Measurements from ENCODE around the gene FOXK1. TPM values are rescaled to one million over a fixed set of nuclear protein-coding genes. Genes with fewer than 3 reads are reported as not detected.

FOXK1 gene
- total RNA-seq, 5 donors from 2014 or later (not counting 1 experiment from before 2014, with no cell fraction given), result 63.9 to 79.7 (median 74.2) TPM

GRCh38 chr7:4766666-4767519, 84.8 kb downstream of the FOXK1 start:
- no peak overlapping the region for H3K27ac Mint-ChIP-seq
- H3K9me3 Mint-ChIP-seq, result no peaks in the 10 kb centered on the region
- no peak for ATAC-seq (replicated peaks in 1 of 4)

GRCh38 chr7:4768597-4769569, 86.8 kb downstream of the FOXK1 start:
- WGBS (ENCODE audit: insufficient coverage), result 98% methylated on average over 16 of the region's 27 CpGs
- Mint-ChIP-seq H3K4me1 (peaks cover 9 to 12% (median 11%) of the 10 kb centered on the region in 3 donors), H3K36me3 (no peaks in the 10 kb centered on the region), H3K27ac (no peak overlapping the region), H3K27me3 (no peaks in the 10 kb centered on the region), H3K9me3 (no peaks in the 10 kb centered on the region), H3K4me3 (no peak overlapping the region)
- Histone ChIP-seq H3K36me3 (ENCODE audit: control insufficient read depth in 2 of 2, extremely low read depth in 1 of 2, insufficient read depth in 1 of 2, low read length in 1 of 2) (peaks cover 9 to 12% of the 10 kb centered on the region in 2 donors), H3K9me3 (no peaks in the 10 kb centered on the region), H3K4me3 (ENCODE audit: control insufficient read depth in 1 of 2, extremely low read depth in 1 of 2, low read length in 1 of 2) (no peak overlapping the region), H3K27ac (ENCODE audit: low read length) (no peak overlapping the region), H3K4me1 (ENCODE audit: control insufficient read depth in 1 of 2, extremely low read depth in 1 of 2, insufficient read depth in 2 of 2, low read length in 2 of 2) (no peaks in the 10 kb centered on the region), H3K27me3 (replicated peaks in 1 of 2; ENCODE audit: control insufficient read depth in 2 of 2, extremely low read depth in 1 of 2, insufficient read depth in 2 of 2, low read length in 1 of 2) (no peaks in the 10 kb centered on the region)
- ATAC-seq (replicated peaks in 1 of 4) (no peak), DNase-seq (no peak)
- ChIA-PET POLR2A (no interaction called here), CTCF (no interaction called here)

More at GRCh38 chr7:4766666-4767519, 84.8 kb downstream of the FOXK1 start:
- H3K27ac ChIP-seq (ENCODE audit: low read length), result no peak overlapping the region
- no peaks in the 10 kb centered on the region for H3K4me1 ChIP-seq (ENCODE audit: control insufficient read depth in 1 of 2, extremely low read depth in 1 of 2, insufficient read depth in 2 of 2, low read length in 2 of 2)
- Mint-ChIP-seq H3K27me3 (no peaks in the 10 kb centered on the region), H3K36me3 (peaks cover 6% of the 10 kb centered on the region), H3K4me3 (no peak overlapping the region), H3K4me1 (peaks cover 5 to 7% (median 6%) of the 10 kb centered on the region in 3 donors)
- CTCF ChIA-PET, result no interaction called here
- no peaks in the 10 kb centered on the region for H3K9me3 ChIP-seq
- no peaks in the 10 kb centered on the region for H3K27me3 ChIP-seq (replicated peaks in 1 of 2; ENCODE audit: control insufficient read depth in 2 of 2, extremely low read depth in 1 of 2, insufficient read depth in 2 of 2, low read length in 1 of 2)
- H3K36me3 ChIP-seq (ENCODE audit: control insufficient read depth in 2 of 2, extremely low read depth in 1 of 2, insufficient read depth in 1 of 2, low read length in 1 of 2), result peaks cover 28 to 29% of the 10 kb centered on the region in 2 donors
- 96% methylated on average over 29 of the region's 37 CpGs for WGBS (ENCODE audit: insufficient coverage)
- DNase-seq, result no peak
- no peak overlapping the region for H3K4me3 ChIP-seq (ENCODE audit: control insufficient read depth in 1 of 2, extremely low read depth in 1 of 2, low read length in 1 of 2)
- POLR2A ChIA-PET, result no interaction called here

- no peaks in the 10 kb centered on the region for H3K9me3 ChIP-seq
- H3K4me1 ChIP-seq (ENCODE audit: control insufficient read depth in 1 of 2, extremely low read depth in 1 of 2, insufficient read depth in 2 of 2, low read length in 2 of 2), result peaks cover 5 to 9% of the 10 kb centered on the region in 2 experiments
- CTCF ChIA-PET, result no interaction called here
- DNase-seq (no peak), ATAC-seq (replicated peaks in 1 of 4) (no peak)
- H3K27me3 ChIP-seq (replicated peaks in 1 of 2; ENCODE audit: control insufficient read depth in 2 of 2, extremely low read depth in 1 of 2, insufficient read depth in 2 of 2, low read length in 1 of 2), result no peaks in the 10 kb centered on the region
- POLR2A ChIA-PET, result no interaction called here
- H3K36me3 ChIP-seq (ENCODE audit: control insufficient read depth in 2 of 2, extremely low read depth in 1 of 2, insufficient read depth in 1 of 2, low read length in 1 of 2), result peaks cover 2 to 6% of the 10 kb centered on the region in 2 donors
- H3K4me3 Mint-ChIP-seq, result no peak overlapping the region
- WGBS (ENCODE audit: insufficient coverage), result 63% methylated on average over 3 of the region's 7 CpGs
- no peak overlapping the region for H3K4me3 ChIP-seq (ENCODE audit: control insufficient read depth in 1 of 2, extremely low read depth in 1 of 2, low read length in 1 of 2)
- no peaks in the 10 kb centered on the region for H3K9me3 Mint-ChIP-seq
- no peak overlapping the region for H3K27ac ChIP-seq (ENCODE audit: low read length)
- H3K4me1 Mint-ChIP-seq, result peaks cover 17 to 21% (median 20%) of the 10 kb centered on the region in 3 donors
- H3K27me3 Mint-ChIP-seq, result no peaks in the 10 kb centered on the region
- H3K27ac Mint-ChIP-seq, result peak overlapping the region; percentile 3 to 48
- H3K36me3 Mint-ChIP-seq, result no peaks in the 10 kb centered on the region
Measured at GRCh38 chr7:4769761-4770160, 87.7 kb downstream of the FOXK1 start.

GRCh38 chr7:4770886-4771285, 88.8 kb downstream of the FOXK1 start:
- no peak for DNase-seq
- Mint-ChIP-seq H3K4me3 (no peak overlapping the region), H3K9me3 (no peaks in the 10 kb centered on the region), H3K27ac (peak overlapping the region in 1 of 2 donors; percentile 14), H3K27me3 (peaks cover 0 to 2% of the 10 kb centered on the region in 2 donors), H3K4me1 (peaks cover 26 to 30% (median 28%) of the 10 kb centered on the region in 3 donors), H3K36me3 (no peaks in the 10 kb centered on the region)
- ChIA-PET CTCF (no interaction called here), POLR2A (no interaction called here)
- Histone ChIP-seq H3K4me1 (ENCODE audit: control insufficient read depth in 1 of 2, extremely low read depth in 1 of 2, insufficient read depth in 2 of 2, low read length in 2 of 2) (peaks cover 8 to 12% of the 10 kb centered on the region in 2 experiments), H3K36me3 (ENCODE audit: control insufficient read depth in 2 of 2, extremely low read depth in 1 of 2, insufficient read depth in 1 of 2, low read length in 1 of 2) (peaks cover 2 to 3% of the 10 kb centered on the region in 2 donors), H3K27ac (ENCODE audit: low read length) (no peak overlapping the region), H3K27me3 (replicated peaks in 1 of 2; ENCODE audit: control insufficient read depth in 2 of 2, extremely low read depth in 1 of 2, insufficient read depth in 2 of 2, low read length in 1 of 2) (no peaks in the 10 kb centered on the region), H3K9me3 (no peaks in the 10 kb centered on the region), H3K4me3 (ENCODE audit: control insufficient read depth in 1 of 2, extremely low read depth in 1 of 2, low read length in 1 of 2) (no peak overlapping the region)
- ATAC-seq (replicated peaks in 1 of 4), result no peak
- WGBS (ENCODE audit: insufficient coverage), result no CpG with 5 or more reads among the region's 9 CpGs

- CTCF ChIA-PET, result no interaction called here
Measured at GRCh38 chr7:4771737-4772136, 89.6 kb downstream of the FOXK1 start.

GRCh38 chr7:4772306-4772705, 90.2 kb downstream of the FOXK1 start:
- DNase-seq (no peak), ATAC-seq (replicated peaks in 1 of 4) (no peak)
- peaks cover 38 to 42% (median 39%) of the 10 kb centered on the region in 3 donors for H3K4me1 Mint-ChIP-seq
- POLR2A ChIA-PET, result no interaction called here
- WGBS (ENCODE audit: insufficient coverage), result 83% methylated on average over 1 of the region's 6 CpGs
- peaks cover 0 to 2% of the 10 kb centered on the region in 2 donors for H3K27me3 Mint-ChIP-seq
- Histone ChIP-seq H3K27ac (ENCODE audit: low read length) (no peak overlapping the region), H3K9me3 (no peaks in the 10 kb centered on the region), H3K4me3 (ENCODE audit: control insufficient read depth in 1 of 2, extremely low read depth in 1 of 2, low read length in 1 of 2) (no peak overlapping the region), H3K4me1 (ENCODE audit: control insufficient read depth in 1 of 2, extremely low read depth in 1 of 2, insufficient read depth in 2 of 2, low read length in 2 of 2) (peaks cover 16 to 25% of the 10 kb centered on the region in 2 experiments), H3K36me3 (ENCODE audit: control insufficient read depth in 2 of 2, extremely low read depth in 1 of 2, insufficient read depth in 1 of 2, low read length in 1 of 2) (peaks cover 2 to 3% of the 10 kb centered on the region in 2 donors), H3K27me3 (replicated peaks in 1 of 2; ENCODE audit: control insufficient read depth in 2 of 2, extremely low read depth in 1 of 2, insufficient read depth in 2 of 2, low read length in 1 of 2) (no peaks in the 10 kb centered on the region)
- no peaks in the 10 kb centered on the region for H3K9me3 Mint-ChIP-seq
- H3K27ac Mint-ChIP-seq, result no peak overlapping the region
- CTCF ChIA-PET, result no interaction called here
- no peak overlapping the region for H3K4me3 Mint-ChIP-seq
- H3K36me3 Mint-ChIP-seq, result peaks cover 4% of the 10 kb centered on the region

More at GRCh38 chr7:4771737-4772136, 89.6 kb downstream of the FOXK1 start:
- peaks cover 13 to 20% of the 10 kb centered on the region in 2 experiments for H3K4me1 ChIP-seq (ENCODE audit: control insufficient read depth in 1 of 2, extremely low read depth in 1 of 2, insufficient read depth in 2 of 2, low read length in 2 of 2)
- POLR2A ChIA-PET, result no interaction called here
- peaks cover 2 to 3% of the 10 kb centered on the region in 2 donors for H3K36me3 ChIP-seq (ENCODE audit: control insufficient read depth in 2 of 2, extremely low read depth in 1 of 2, insufficient read depth in 1 of 2, low read length in 1 of 2)
- peaks cover 34 to 38% (median 35%) of the 10 kb centered on the region in 3 donors for H3K4me1 Mint-ChIP-seq
- H3K27ac ChIP-seq (ENCODE audit: low read length), result no peak overlapping the region
- ATAC-seq (replicated peaks in 1 of 4), result no peak
- no peak for DNase-seq
- H3K4me3 ChIP-seq (ENCODE audit: control insufficient read depth in 1 of 2, extremely low read depth in 1 of 2, low read length in 1 of 2), result no peak overlapping the region
- no peaks in the 10 kb centered on the region for H3K36me3 Mint-ChIP-seq
- no peaks in the 10 kb centered on the region for H3K9me3 Mint-ChIP-seq
- no peaks in the 10 kb centered on the region for H3K9me3 ChIP-seq
- H3K27me3 Mint-ChIP-seq, result peaks cover 0 to 2% of the 10 kb centered on the region in 2 donors
- 97% methylated on average over 8 of the region's 9 CpGs for WGBS (ENCODE audit: insufficient coverage)
- no peak overlapping the region for H3K4me3 Mint-ChIP-seq
- H3K27ac Mint-ChIP-seq, result no peak overlapping the region
- no peaks in the 10 kb centered on the region for H3K27me3 ChIP-seq (replicated peaks in 1 of 2; ENCODE audit: control insufficient read depth in 2 of 2, extremely low read depth in 1 of 2, insufficient read depth in 2 of 2, low read length in 1 of 2)

Data from T-cell (primary cell).